NCI-H146 (cell line): ENCODE data around the gene NBAS.
A peak's percentile ranks its signal among the peaks of the same experiment; 100 is the strongest.

Experiments used
- DNase-seq: peaks from one replicate; lab custom pipeline; 2025; lab: John Stamatoyannopoulos, UW

Gene NBAS

GRCh38 chr2:15591373-15591691, 30.2 kb upstream of the NBAS start:
- no peak for DNase-seq

GRCh38 chr2:15588329-15588919, 27.3 kb upstream of the NBAS start:
- DNase-seq = peak; percentile 71

- DNase-seq = no peak
These were observed 23.8 kb upstream of the NBAS start for GRCh38 chr2:15584767-15585469.

GRCh38 chr2:15584316-15584715, 23.2 kb upstream of the NBAS start:
- no peak for DNase-seq

- no peak for DNase-seq
These were observed 22.7 kb upstream of the NBAS start for GRCh38 chr2:15583826-15584225.

GRCh38 chr2:15582710-15583357, 21.7 kb upstream of the NBAS start:
- DNase-seq = no peak

GRCh38 chr2:15580451-15580850, 19.3 kb upstream of the NBAS start:
- DNase-seq = no peak

- no peak for DNase-seq
These were observed 18.5 kb upstream of the NBAS start for GRCh38 chr2:15579641-15580040.

GRCh38 chr2:15577071-15577735, 16.1 kb upstream of the NBAS start:
- peak; percentile 83 for DNase-seq

GRCh38 chr2:15571729-15572128, 10.6 kb upstream of the NBAS start:
- no peak for DNase-seq

GRCh38 chr2:15570104-15570503, 9.0 kb upstream of the NBAS start:
- DNase-seq = peak; percentile 20

GRCh38 chr2:15568874-15569273, 7.7 kb upstream of the NBAS start:
- DNase-seq = no peak

- no peak for DNase-seq
These were observed 5.8 kb upstream of the NBAS start for GRCh38 chr2:15566912-15567311.

GRCh38 chr2:15565994-15566671, 5.0 kb upstream of the NBAS start:
- DNase-seq = no peak

GRCh38 chr2:15565392-15565791, 4.3 kb upstream of the NBAS start:
- no peak for DNase-seq

- no peak for DNase-seq
These were observed 2.3 kb upstream of the NBAS start for GRCh38 chr2:15563227-15564100.

- DNase-seq = no peak
These were observed 1.4 kb upstream of the NBAS start for GRCh38 chr2:15562354-15563031.

- peak; percentile 42 for DNase-seq
These were observed 625 bp upstream of the NBAS start for GRCh38 chr2:15561574-15562344.

- peak; percentile 59 for DNase-seq
These were observed 770 bp downstream of the NBAS start for GRCh38 chr2:15560140-15560987.
